ENCODE measurements around the gene CXCL13.
A peak's percentile ranks its signal among the peaks of the same experiment; 100 is the strongest.
"Not testable (repeated sequence)": the region's sequence is repeated elsewhere in the genome, so short reads cannot be mapped to it uniquely, and the experiment has no call there.

CXCL13 gene

GRCh38 chr4:77613267-77613666, 7.6 kb downstream of the CXCL13 start:
- DNase-seq: no peak

- no peak for DNase-seq
Observed at GRCh38 chr4:77615153-77615552, 9.5 kb downstream of the CXCL13 start.

- DNase-seq: no peak
Observed at GRCh38 chr4:77617203-77617602, 11.6 kb downstream of the CXCL13 start.

- DNase-seq: peak; percentile 9 to 30
Observed at GRCh38 chr4:77618383-77619241, 13.0 kb downstream of the CXCL13 start.

GRCh38 chr4:77619408-77619807, 13.8 kb downstream of the CXCL13 start:
- DNase-seq: no peak

- DNase-seq: no peak
Observed at GRCh38 chr4:77621254-77621653, 15.6 kb downstream of the CXCL13 start.

- no peak for DNase-seq
Observed at GRCh38 chr4:77623091-77623490, 17.5 kb downstream of the CXCL13 start.

GRCh38 chr4:77624213-77624612, 18.6 kb downstream of the CXCL13 start:
- no peak for DNase-seq

GRCh38 chr4:77625485-77625884, 19.9 kb downstream of the CXCL13 start:
- DNase-seq: no peak

GRCh38 chr4:77629885-77630284, 24.3 kb downstream of the CXCL13 start:
- DNase-seq: no peak

- DNase-seq: no peak
Observed at GRCh38 chr4:77631276-77631675, 25.7 kb downstream of the CXCL13 start.

- DNase-seq: no peak
Observed at GRCh38 chr4:77634132-77634785, 28.6 kb downstream of the CXCL13 start.

- DNase-seq: no peak
Observed at GRCh38 chr4:77635246-77635645, 29.6 kb downstream of the CXCL13 start.

- no peak for DNase-seq
Observed at GRCh38 chr4:77635876-77636275, 30.3 kb downstream of the CXCL13 start.

GRCh38 chr4:77636902-77637301, 31.3 kb downstream of the CXCL13 start:
- no peak for DNase-seq

- not testable (repeated sequence) for DNase-seq
Observed at GRCh38 chr4:77644069-77644468, 38.4 kb downstream of the CXCL13 start.

- DNase-seq: no peak
Observed at GRCh38 chr4:77650787-77651186, 45.2 kb downstream of the CXCL13 start.

GRCh38 chr4:77651820-77652219, 46.2 kb downstream of the CXCL13 start:
- DNase-seq: no peak

- no peak for DNase-seq
Observed at GRCh38 chr4:77652237-77652897, 46.7 kb downstream of the CXCL13 start.

GRCh38 chr4:77653162-77653758, 47.6 kb downstream of the CXCL13 start:
- DNase-seq: no peak

GRCh38 chr4:77660318-77660717, 54.7 kb downstream of the CXCL13 start:
- DNase-seq: not testable (repeated sequence)
